ENCODE data around the gene EHMT1.

- TF ChIP-seq CTCF (IDR thresholded peaks at IDR 0.05) (no peak), POLR2A (IDR thresholded peaks at IDR 0.05) (no peak), EP300 (IDR thresholded peaks at IDR 0.05) (peak in 1 of 2 donors; percentile 33)
Measured at GRCh38 chr9:137590469-137591383, 28.1 kb upstream of the EHMT1 start, which contains the start of gene ZMYND19.
